ENCODE measurements around the gene GTPBP3.

GTPBP3 gene

DNA sequence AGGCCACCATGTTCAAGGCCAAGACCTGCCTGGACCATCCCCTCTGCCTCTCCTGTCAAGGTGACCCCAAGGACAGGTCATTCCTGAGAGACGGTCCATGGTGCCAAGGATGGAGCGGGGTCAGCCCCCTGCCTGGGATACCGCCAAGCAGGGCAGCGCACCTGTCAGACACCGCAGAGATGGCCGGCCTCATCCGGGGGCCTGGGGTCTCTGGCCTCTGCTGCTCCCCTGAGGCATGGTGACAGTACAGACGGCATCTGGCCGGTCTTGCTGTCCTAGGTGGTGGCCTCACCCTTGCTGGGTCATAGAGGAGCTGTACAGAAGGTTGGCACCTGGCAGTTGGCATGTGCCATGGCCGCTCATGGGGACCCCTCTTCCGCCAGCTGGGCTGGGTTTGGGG is 16.9 kb upstream of the GTPBP3 start:
- no peaks in the 10 kb centered on the region for H3K79me1 ChIP-seq (ENCODE audit: low read length)
- H4K8ac ChIP-seq (ENCODE audit: low read depth, low read length): no peak overlapping the region
- no peaks in the 10 kb centered on the region for H3K4me1 ChIP-seq (ENCODE audit: control insufficient read depth in 1 of 2, insufficient read depth in 2 of 2, low read length in 2 of 2)
- H3K36me3 ChIP-seq (ENCODE audit: control insufficient read depth in 1 of 2, insufficient read depth in 2 of 2, low read length in 2 of 2): peaks cover 62 to 69% of the 10 kb centered on the region in 2 experiments
- H3K18ac ChIP-seq (ENCODE audit: low read length): no peak overlapping the region
- H2BK5ac ChIP-seq (ENCODE audit: low read depth, low read length, poor library complexity): no peak overlapping the region
- H2BK120ac ChIP-seq (ENCODE audit: insufficient read depth, low read length, poor library complexity): no peak overlapping the region
- H4K12ac ChIP-seq (ENCODE audit: low read depth, low read length): no peak overlapping the region
- H3K23ac ChIP-seq (ENCODE audit: low read length): no peak overlapping the region
- no peak overlapping the region for H2AK5ac ChIP-seq (ENCODE audit: low read length)
- H3K4ac ChIP-seq (ENCODE audit: low read depth, low read length): no peak overlapping the region
- no peak overlapping the region for H3K27ac ChIP-seq (ENCODE audit: low read depth, low read length)
- peak in 1 of 2 donors; percentile 0 for DNase-seq
- WGBS (ENCODE audit: extremely low coverage, insufficient coverage, insufficient read length): no CpG with 5 or more reads among the region's 11 CpGs
- no peaks in the 10 kb centered on the region for H3K27me3 ChIP-seq (ENCODE audit: insufficient read depth, low read length)
- no peak overlapping the region for H4K91ac ChIP-seq (ENCODE audit: low read depth, low read length)
- no peak overlapping the region for H2AFZ ChIP-seq (ENCODE audit: insufficient read depth, low read length, poor library complexity)
- no peak overlapping the region for H3K14ac ChIP-seq (ENCODE audit: low read length)
- H3K9ac ChIP-seq (ENCODE audit: low read length): no peak overlapping the region
- H2BK12ac ChIP-seq (ENCODE audit: low read length): no peak overlapping the region
- no peak overlapping the region for H3K4me2 ChIP-seq (ENCODE audit: low read length)
- H3K9me3 ChIP-seq (ENCODE audit: insufficient read depth, low read depth, low read length): no peaks in the 10 kb centered on the region
- H3K4me3 ChIP-seq (ENCODE audit: low read depth, low read length): no peak overlapping the region
- no peaks in the 10 kb centered on the region for H3K79me2 ChIP-seq (ENCODE audit: control insufficient read depth, insufficient read depth, low read length, poor library complexity)

DNA sequence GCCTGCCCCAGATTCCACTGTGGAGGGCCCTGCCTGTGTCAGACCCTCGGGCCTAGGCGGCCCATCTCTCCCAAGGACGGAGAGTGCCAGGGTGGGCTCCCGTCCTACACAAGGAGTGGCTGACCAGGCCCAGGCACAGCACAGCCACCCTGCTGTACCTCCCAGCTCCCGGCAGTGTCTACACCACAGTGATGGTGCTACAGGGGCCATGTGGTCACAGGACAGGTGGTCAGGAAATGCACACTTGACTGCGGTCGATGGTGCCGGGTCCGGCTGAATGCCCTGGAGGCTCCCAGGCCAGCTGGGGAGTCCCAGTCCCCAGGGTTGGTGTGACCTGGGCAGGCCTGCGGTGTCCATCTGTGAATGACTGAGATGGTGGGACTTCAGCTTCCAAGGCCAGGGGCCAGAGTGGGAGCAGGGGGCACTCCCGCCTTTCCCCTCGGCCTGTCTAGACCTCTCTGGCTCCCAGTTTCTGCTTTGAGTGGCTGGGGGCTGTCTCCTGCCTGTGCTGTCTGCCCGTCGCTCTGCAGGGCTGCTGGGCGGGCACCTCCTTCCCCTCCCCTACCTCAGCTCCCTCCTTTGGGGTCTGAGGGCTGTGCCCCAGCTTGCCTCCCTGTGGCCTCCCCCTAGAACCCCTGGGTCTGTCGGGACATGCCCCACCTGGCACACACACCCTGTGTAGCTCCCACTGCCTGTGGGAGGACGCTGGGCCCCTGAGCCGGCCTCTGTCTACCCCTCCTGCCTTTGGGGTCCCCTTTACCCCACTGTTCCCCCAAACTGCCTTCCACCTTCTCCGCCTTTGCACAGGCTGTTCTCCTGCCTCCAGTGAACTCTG is 15.5 kb upstream of the GTPBP3 start:
- Histone ChIP-seq H3K36me3 (ENCODE audit: control insufficient read depth in 1 of 2, insufficient read depth in 2 of 2, low read length in 2 of 2) (peaks cover 53 to 58% of the 10 kb centered on the region in 2 experiments), H4K8ac (ENCODE audit: low read depth, low read length) (no peak overlapping the region), H3K14ac (ENCODE audit: low read length) (no peak overlapping the region), H3K9ac (ENCODE audit: low read length) (no peak overlapping the region), H3K79me2 (ENCODE audit: control insufficient read depth, insufficient read depth, low read length, poor library complexity) (no peaks in the 10 kb centered on the region), H2BK120ac (ENCODE audit: insufficient read depth, low read length, poor library complexity) (no peak overlapping the region), H2AK5ac (ENCODE audit: low read length) (no peak overlapping the region), H3K9me3 (ENCODE audit: insufficient read depth, low read depth, low read length) (no peaks in the 10 kb centered on the region), H3K4me3 (ENCODE audit: low read depth, low read length) (no peak overlapping the region), H3K18ac (ENCODE audit: low read length) (no peak overlapping the region), H3K4me2 (ENCODE audit: low read length) (no peak overlapping the region), H2AFZ (ENCODE audit: insufficient read depth, low read length, poor library complexity) (no peak overlapping the region), H3K27ac (ENCODE audit: low read depth, low read length) (peak overlapping the region; percentile 5), H4K91ac (ENCODE audit: low read depth, low read length) (no peak overlapping the region), H3K4me1 (ENCODE audit: control insufficient read depth in 1 of 2, insufficient read depth in 2 of 2, low read length in 2 of 2) (peaks cover 4 to 5% of the 10 kb centered on the region in 2 experiments), H3K79me1 (ENCODE audit: low read length) (no peaks in the 10 kb centered on the region), H2BK12ac (ENCODE audit: low read length) (no peak overlapping the region), H2BK5ac (ENCODE audit: low read depth, low read length, poor library complexity) (no peak overlapping the region), H4K12ac (ENCODE audit: low read depth, low read length) (no peak overlapping the region), H3K27me3 (ENCODE audit: insufficient read depth, low read length) (no peaks in the 10 kb centered on the region), H3K4ac (ENCODE audit: low read depth, low read length) (no peak overlapping the region), H3K23ac (ENCODE audit: low read length) (no peak overlapping the region)
- no peak for DNase-seq
- no CpG with 5 or more reads among the region's 19 CpGs for WGBS (ENCODE audit: extremely low coverage, insufficient coverage, insufficient read length)

DNA sequence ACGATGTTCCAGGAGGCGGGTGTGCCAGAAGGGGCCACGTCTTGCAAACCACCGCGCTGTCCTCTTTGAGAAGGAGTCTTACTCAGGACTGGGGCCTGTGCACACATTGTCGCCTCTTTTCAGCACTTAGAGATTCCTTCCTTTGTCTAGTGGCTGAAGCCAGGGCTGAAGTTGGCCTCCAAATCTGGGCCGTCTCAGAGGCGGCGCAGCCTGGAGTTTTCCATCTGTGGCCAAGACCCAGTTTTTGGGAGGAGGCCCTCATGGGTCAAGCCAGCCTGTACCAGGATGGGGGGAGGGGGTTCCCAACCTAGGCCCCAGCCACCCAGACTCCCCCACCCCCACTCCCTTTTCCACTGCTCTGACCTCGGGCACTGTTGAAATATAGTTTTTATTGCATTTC is 14.5 kb upstream of the GTPBP3 start:
- no peak overlapping the region for H3K4me2 ChIP-seq (ENCODE audit: low read length)
- no peak overlapping the region for H3K23ac ChIP-seq (ENCODE audit: low read length)
- H3K79me1 ChIP-seq (ENCODE audit: low read length): no peaks in the 10 kb centered on the region
- peaks cover 11 to 12% of the 10 kb centered on the region in 2 experiments for H3K4me1 ChIP-seq (ENCODE audit: control insufficient read depth in 1 of 2, insufficient read depth in 2 of 2, low read length in 2 of 2)
- H2BK5ac ChIP-seq (ENCODE audit: low read depth, low read length, poor library complexity): no peak overlapping the region
- H3K9me3 ChIP-seq (ENCODE audit: insufficient read depth, low read depth, low read length): no peaks in the 10 kb centered on the region
- no peak overlapping the region for H4K8ac ChIP-seq (ENCODE audit: low read depth, low read length)
- no peak overlapping the region for H2AK5ac ChIP-seq (ENCODE audit: low read length)
- H4K91ac ChIP-seq (ENCODE audit: low read depth, low read length): no peak overlapping the region
- no peak overlapping the region for H2AFZ ChIP-seq (ENCODE audit: insufficient read depth, low read length, poor library complexity)
- no peaks in the 10 kb centered on the region for H3K27me3 ChIP-seq (ENCODE audit: insufficient read depth, low read length)
- no peak overlapping the region for H4K12ac ChIP-seq (ENCODE audit: low read depth, low read length)
- no peak overlapping the region for H3K14ac ChIP-seq (ENCODE audit: low read length)
- no peak overlapping the region for H3K4me3 ChIP-seq (ENCODE audit: low read depth, low read length)
- no peak overlapping the region for H3K27ac ChIP-seq (ENCODE audit: low read depth, low read length)
- DNase-seq: no peak
- H3K18ac ChIP-seq (ENCODE audit: low read length): no peak overlapping the region
- H2BK12ac ChIP-seq (ENCODE audit: low read length): no peak overlapping the region
- peaks cover 50 to 56% of the 10 kb centered on the region in 2 experiments for H3K36me3 ChIP-seq (ENCODE audit: control insufficient read depth in 1 of 2, insufficient read depth in 2 of 2, low read length in 2 of 2)
- H3K9ac ChIP-seq (ENCODE audit: low read length): no peak overlapping the region
- no peaks in the 10 kb centered on the region for H3K79me2 ChIP-seq (ENCODE audit: control insufficient read depth, insufficient read depth, low read length, poor library complexity)
- H2BK120ac ChIP-seq (ENCODE audit: insufficient read depth, low read length, poor library complexity): no peak overlapping the region
- WGBS (ENCODE audit: extremely low coverage, insufficient coverage, insufficient read length): no CpG with 5 or more reads among the region's 10 CpGs
- H3K4ac ChIP-seq (ENCODE audit: low read depth, low read length): no peak overlapping the region

DNA sequence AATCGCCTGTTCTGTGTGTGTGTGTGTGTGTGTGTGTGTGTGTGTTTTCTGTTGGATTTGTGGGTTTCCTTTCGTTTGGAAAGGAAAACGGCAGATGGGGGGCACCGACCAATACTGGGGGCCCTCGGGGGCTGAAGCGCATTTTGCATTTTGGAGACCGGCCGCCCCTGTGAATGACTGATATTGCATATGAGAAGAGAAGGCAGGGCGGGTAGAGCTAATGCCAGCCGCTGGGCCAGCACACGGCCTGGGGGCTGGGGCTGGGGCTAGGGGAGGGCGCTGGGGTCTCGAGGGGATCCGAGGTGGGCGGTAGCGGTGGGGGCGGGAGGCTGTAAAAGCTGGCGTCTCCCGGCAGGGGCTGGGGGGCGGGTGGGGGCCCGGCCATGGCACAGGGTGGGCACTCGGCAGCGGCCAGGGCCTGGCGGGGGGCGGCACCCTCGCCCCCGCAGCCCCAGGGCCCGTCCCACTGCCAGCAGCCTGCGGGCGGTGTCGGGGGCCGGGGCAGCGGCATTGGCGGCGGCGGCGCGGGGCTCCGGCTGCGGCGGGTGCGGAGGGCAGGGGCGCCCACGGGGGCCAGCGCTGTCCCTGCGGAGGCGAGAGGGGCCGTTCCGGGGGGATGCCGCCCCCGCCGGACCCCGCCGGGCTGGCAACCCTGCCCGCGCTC is 13.9 kb upstream of the GTPBP3 start:
- no peak overlapping the region for H2AK5ac ChIP-seq (ENCODE audit: low read length)
- H4K8ac ChIP-seq (ENCODE audit: low read depth, low read length): no peak overlapping the region
- no peak overlapping the region for H3K23ac ChIP-seq (ENCODE audit: low read length)
- no peak overlapping the region for H2BK5ac ChIP-seq (ENCODE audit: low read depth, low read length, poor library complexity)
- peaks cover 11 to 12% of the 10 kb centered on the region in 2 experiments for H3K4me1 ChIP-seq (ENCODE audit: control insufficient read depth in 1 of 2, insufficient read depth in 2 of 2, low read length in 2 of 2)
- WGBS (ENCODE audit: extremely low coverage, insufficient coverage, insufficient read length): no CpG with 5 or more reads among the region's 56 CpGs
- H3K18ac ChIP-seq (ENCODE audit: low read length): no peak overlapping the region
- H3K4ac ChIP-seq (ENCODE audit: low read depth, low read length): no peak overlapping the region
- DNase-seq: no peak
- H4K91ac ChIP-seq (ENCODE audit: low read depth, low read length): no peak overlapping the region
- H4K12ac ChIP-seq (ENCODE audit: low read depth, low read length): no peak overlapping the region
- H2AFZ ChIP-seq (ENCODE audit: insufficient read depth, low read length, poor library complexity): no peak overlapping the region
- no peak overlapping the region for H3K4me3 ChIP-seq (ENCODE audit: low read depth, low read length)
- H3K27ac ChIP-seq (ENCODE audit: low read depth, low read length): no peak overlapping the region
- peaks cover 4% of the 10 kb centered on the region for H3K79me2 ChIP-seq (ENCODE audit: control insufficient read depth, insufficient read depth, low read length, poor library complexity)
- no peak overlapping the region for H3K4me2 ChIP-seq (ENCODE audit: low read length)
- H3K27me3 ChIP-seq (ENCODE audit: insufficient read depth, low read length): no peaks in the 10 kb centered on the region
- H2BK12ac ChIP-seq (ENCODE audit: low read length): no peak overlapping the region
- H3K36me3 ChIP-seq (ENCODE audit: control insufficient read depth in 1 of 2, insufficient read depth in 2 of 2, low read length in 2 of 2): peaks cover 49 to 54% of the 10 kb centered on the region in 2 experiments
- no peak overlapping the region for H2BK120ac ChIP-seq (ENCODE audit: insufficient read depth, low read length, poor library complexity)
- no peaks in the 10 kb centered on the region for H3K9me3 ChIP-seq (ENCODE audit: insufficient read depth, low read depth, low read length)
- peaks cover 4% of the 10 kb centered on the region for H3K79me1 ChIP-seq (ENCODE audit: low read length)
- no peak overlapping the region for H3K14ac ChIP-seq (ENCODE audit: low read length)
- no peak overlapping the region for H3K9ac ChIP-seq (ENCODE audit: low read length)
